Posterior vena cava (tissue), 2 donors: Measurements from ENCODE around the gene MORC1. TPM values are rescaled to one million over a fixed set of nuclear protein-coding genes. Genes with fewer than 3 reads are reported as not detected.

Source experiments
- DNase-seq: peaks from one replicate; pipeline ENCODE4 v3.0.0-alpha.2; 2020; ENCODE audit warnings: low spot score
- intact Hi-C, 2 donors: fragments of 100-400 bp; cut with DNase I; formaldehyde crosslinking; loops; one replicate each; pipeline versions ENCODE4 v1.14.1 to v1.14.2; 2022 to 2023
- total RNA-seq, 2 donors: library from RNA; stranded (reverse); fragmentation: NEBNext Ultra II Directional; extraction: Animal tissue kit (Norgen Biotek cat#: 25700); gene quantifications; one replicate each; pipeline ENCODE4 v1.2.1, GENCODE V29; 2021
- donor health status: DM: yes; HTN: yes; CAD: no.
- donor health status: DM: yes; HTN: yes; CAD: no.

MORC1 gene
- total RNA-seq, 2 donors from 2014 or later: not detected

GRCh38 chr3:108966773-108967172 lies 151.2 kb downstream of the MORC1 start:
- DNase-seq: no peak
- intact Hi-C loops: no loop called here

GRCh38 chr3:108959017-108959416 lies 158.9 kb downstream of the MORC1 start:
- DNase-seq: no peak
- intact Hi-C loops: no loop called here

GRCh38 chr3:108953700-108954099 lies 164.2 kb downstream of the MORC1 start, which contains the start of gene GUCA1C:
Gene GUCA1C, minus strand, starts transcription at chr3:108953879. Its CDS starts 117 bp downstream, at chr3:108953762.
- DNase-seq: no peak
- intact Hi-C loops: no loop called here

DNA sequence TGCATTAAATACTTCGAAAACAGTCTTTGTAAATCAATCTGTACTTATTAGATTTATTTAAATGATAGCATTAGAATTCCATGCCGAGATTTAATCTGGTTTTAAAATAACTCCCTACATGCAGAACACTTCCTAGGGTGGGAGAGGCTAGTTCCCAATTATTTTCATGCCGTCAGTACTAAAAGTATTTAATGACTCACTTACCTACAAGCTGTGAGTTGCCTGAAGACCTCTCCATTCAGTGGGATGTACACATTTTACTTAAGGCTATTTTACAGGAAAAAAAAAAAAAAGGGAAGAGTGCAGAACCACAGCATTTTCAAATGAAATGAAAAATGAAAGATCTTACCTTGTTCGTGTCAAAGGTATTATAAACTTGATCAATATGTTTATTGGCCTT lies 164.7 kb downstream of the MORC1 start:
- DNase-seq: no peak
- intact Hi-C loops: no loop called here

DNA sequence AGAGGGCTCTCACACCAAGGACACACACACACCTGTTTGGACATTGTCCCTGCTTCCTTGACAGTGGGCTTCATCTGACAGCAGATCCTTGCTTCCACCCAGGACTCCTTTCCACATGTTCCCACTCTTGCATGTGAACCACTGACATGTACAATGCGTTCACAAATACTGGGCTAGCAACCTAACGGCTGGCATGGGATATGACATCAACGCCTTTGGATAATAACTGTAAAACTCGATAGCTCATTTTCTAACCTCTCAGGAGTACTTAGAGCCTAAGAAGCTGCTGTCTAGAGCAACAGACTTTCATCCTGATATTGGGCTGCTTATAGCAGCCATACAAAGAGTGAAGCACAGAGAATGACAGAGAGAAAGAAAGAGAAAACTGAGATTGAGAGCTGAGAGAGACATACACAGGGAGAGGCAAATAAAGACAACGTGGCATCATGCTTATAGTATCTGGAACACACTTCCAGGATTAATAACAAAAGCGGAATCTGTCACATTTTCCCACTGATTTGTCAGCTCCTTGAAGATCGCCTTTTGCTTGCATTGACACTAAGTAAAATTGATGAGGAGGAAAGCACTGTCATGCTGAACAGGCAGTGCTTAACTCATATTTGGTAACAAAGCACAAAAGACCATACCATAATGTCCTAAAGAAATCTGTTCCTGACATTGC lies 166.0 kb downstream of the MORC1 start:
- intact Hi-C loops: no loop called here
- no peak for DNase-seq

GRCh38 chr3:108947855-108948254 lies 170.1 kb downstream of the MORC1 start:
- no peak for DNase-seq
- intact Hi-C loops: no loop called here

DNA sequence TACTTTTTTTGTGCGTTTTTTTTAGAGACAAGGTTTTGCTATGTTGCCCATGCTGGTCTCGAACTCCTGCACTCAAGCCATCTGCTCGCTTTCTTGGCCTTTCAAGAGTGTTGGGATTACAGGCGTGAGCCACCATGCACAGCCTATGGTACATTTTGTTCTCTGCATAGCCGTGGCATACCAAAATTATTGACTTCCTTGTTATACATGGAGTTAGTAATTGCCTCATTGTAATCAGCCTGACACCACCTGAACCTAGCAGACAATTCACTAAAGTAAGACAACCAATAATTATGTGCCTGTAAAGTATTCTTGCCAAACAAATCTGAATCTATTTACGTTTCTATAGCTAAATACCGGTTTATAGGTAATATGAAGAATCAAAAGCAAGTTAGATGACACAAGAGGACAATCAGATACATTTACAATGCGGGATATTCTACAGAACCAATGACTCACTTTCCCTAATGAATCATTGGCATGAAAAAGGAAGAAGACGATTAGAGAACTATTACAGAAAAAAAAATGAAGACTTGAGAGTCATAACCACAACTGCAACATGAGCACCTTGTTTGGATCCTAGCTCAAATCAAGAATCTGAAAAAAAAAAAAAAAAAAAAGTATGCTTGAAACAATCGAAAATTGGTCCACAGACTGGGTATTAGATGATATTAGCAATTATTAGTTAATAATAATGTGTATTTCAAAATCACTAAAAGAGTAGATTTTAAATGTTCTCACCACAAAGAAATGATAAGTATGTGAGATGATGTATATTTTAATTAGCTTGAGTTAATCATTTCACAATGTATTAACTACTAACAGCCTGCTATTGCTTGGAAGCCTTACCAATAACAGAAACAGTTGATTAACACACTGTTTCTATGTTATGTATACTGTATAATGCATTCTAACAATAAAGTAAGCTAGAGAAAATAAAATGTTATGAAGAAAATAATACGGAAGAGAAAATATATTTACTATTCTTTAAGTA lies 171.3 kb downstream of the MORC1 start:
- intact Hi-C loops: no loop called here
- no peak for DNase-seq

DNA sequence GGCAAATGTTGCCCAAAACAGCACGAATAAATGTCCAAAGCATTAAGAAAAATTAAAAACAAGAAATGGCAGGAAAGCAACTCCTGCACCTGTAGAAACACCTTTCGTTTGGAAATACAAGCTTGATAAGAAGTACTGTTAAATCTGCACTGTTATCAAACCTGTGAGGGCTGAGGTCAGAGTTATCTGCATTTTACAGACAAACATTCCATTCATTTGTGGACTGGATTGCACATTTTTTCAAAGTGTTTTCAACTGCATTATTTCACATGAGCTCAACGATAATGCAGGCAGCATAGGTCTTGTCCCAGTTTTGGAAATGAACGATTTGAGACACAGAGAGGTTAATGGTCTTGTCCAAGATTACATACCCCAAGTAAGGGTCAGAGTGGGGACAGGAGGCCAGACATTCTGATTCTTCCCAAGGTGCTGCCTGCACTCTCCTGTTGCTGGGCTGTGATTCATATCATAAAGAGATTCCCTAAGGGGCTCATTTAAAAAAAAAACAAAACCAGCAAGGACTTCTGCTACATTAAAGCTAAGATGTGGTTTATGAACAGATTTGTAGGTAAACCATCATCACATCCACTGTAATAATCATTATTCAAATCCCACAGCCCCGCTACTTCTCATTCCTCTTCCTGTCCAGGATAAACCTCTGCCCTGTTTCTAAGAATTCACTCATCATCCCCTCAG lies 177.2 kb downstream of the MORC1 start:
- intact Hi-C loops: no loop called here
- DNase-seq: no peak

DNA sequence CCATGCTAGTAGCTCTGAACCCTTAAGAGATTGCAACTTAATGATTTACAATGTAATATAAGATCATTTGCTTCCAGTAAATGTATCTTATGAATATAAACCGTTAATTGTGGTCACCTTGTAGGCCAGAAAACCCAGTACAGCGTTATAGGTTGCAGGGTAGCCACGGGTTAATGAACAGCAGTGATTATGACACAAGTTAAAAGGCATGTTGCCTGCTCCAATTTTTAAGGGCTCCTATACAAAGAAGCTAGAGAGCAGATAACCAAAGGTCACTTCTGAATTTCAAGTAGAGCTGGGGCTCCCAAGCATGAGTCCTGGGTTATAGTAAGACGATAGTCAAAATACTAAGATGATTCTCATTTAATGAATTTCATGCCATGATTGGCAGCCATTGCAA lies 177.8 kb downstream of the MORC1 start:
- intact Hi-C loops: no loop called here
- no peak for DNase-seq

GRCh38 chr3:108936924-108937689 lies 180.8 kb downstream of the MORC1 start:
- intact Hi-C loops: no loop called here
- no peak for DNase-seq

GRCh38 chr3:108931035-108931434 lies 186.9 kb downstream of the MORC1 start:
- DNase-seq: no peak
- intact Hi-C loops: no loop called here

- intact Hi-C loops: loop anchor here in 1 of 2 donors (10.0 kb wide), 1 partner anchor 254 kb away; no protein-coding TSS in a partner anchor
Measured at GRCh38 chr3:108918866-108919265, 199.1 kb downstream of the MORC1 start.

GRCh38 chr3:108914774-108915641 lies 202.9 kb downstream of the MORC1 start:
- no peak for DNase-seq
- intact Hi-C loops: loop anchor here (5.0 to 10.0 kb wide), 2 partner anchors 250 to 598 kb away; no protein-coding TSS in a partner anchor

More at GRCh38 chr3:108918866-108919265, 199.1 kb downstream of the MORC1 start:
- no peak for DNase-seq

DNA sequence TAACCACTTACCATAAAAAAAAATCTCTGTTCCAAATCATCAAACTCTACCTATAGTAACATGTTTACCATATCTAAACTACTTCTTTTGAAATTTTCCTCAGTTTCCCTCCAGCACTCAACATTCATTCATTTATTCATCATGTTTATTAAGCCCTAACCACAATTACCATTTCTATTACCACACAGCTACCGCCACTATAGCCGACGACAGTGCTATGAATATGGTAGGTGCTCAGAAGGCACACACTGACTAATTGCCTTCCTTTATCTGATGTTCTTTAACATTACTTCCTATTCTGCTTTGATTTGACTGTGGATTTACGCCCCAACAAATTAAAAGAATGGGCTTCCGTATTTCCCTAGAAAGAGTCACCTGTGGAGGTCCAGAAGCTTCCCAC lies 208.1 kb downstream of the MORC1 start:
- intact Hi-C loops: loop anchor here (5.0 to 10.0 kb wide), 2 partner anchors 245 to 592 kb away; no protein-coding TSS in a partner anchor
- no peak for DNase-seq
